Muscle of back (tissue), 11 donors: ENCODE data around the gene ERGIC1. TPM values are rescaled to one million over a fixed set of nuclear protein-coding genes. Genes with fewer than 3 reads are reported as not detected.

Source experiments
- DNase-seq, 3 donors: peaks; one replicate each; pipeline versions ENCODE4 v3.0.0 to v3.0.0-alpha.2; 2013
- polyA plus RNA-seq, 10 donors: library from polyadenylated mRNA; unstranded; fragments of 120-200 nt; gene quantifications; one replicate each; pipeline ENCODE4 v1.2.1, GENCODE V29; 2013; ENCODE audit not compliant: insufficient read length in 10 of 10

ERGIC1 gene
- polyA plus RNA-seq, 10 donors = 85.1 to 102 (median 91.8) TPM

GRCh38 chr5:172918421-172919371 is 84.6 kb downstream of the ERGIC1 start:
- no peak for DNase-seq

DNA sequence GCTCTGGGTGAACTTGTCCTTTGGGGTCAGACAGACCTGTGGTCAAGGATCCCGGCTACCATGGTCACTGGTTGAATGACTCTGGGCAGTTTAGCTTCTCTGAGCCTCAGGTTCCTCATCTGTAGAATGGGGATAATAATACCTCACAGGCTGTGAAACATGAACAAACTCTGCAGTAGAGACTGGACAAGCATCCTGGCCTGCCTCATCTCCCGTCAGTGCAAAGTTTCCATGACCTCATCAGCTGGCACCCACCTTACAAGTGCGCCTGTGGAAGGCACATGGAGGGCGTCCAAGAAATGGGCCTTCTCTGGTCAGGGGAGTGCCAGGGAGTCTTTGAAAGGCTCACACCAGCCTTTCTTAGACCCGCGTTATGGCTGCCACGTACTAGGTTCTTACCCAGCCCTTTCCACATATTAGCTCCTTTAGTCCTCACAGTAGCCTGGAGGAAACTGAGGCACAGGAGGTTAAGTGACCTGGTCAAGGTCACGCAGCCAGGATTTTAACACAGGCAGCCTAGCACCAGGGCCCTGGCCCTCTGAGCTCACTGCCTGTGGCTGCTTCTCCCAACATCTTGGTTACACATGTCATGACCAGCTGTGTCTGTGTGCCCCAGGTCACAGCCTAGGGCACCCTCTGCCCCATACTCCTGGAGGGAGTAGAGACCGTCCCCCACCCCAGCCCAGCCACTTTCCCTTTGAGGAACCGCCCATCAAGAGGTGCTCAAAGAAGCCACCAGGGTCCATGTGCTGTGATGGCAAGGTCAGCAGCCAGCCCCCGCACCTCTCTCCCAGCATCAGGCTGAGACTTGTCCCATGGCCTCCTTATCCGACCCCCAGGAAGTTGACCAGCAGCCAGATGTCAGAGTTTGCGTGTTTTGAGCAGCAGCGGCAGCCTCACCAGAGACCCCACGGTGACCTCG is 85.7 kb downstream of the ERGIC1 start:
- no peak for DNase-seq

GRCh38 chr5:172920447-172920849 is 86.4 kb downstream of the ERGIC1 start:
- peak in 1 of 3 donors; percentile 90 for DNase-seq

DNA sequence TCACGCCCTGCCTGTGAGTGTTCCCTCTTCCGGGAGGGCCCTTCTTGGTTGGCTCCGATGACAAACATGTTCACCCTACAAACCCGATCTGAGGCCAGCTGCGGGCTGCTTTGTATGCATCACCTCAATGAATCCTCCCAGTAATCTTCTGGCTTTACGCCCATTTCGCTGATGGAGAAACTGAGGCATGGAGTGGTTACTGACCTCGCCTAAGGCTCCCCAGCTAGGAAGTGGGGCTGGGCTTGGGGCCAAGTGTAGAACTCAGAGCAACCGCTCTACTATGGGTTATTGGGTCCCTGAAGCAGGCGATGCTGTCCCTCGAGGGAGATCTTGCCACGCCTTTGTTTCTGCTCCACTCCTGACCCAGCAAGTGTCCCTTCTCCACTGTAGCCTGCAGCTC is 86.9 kb downstream of the ERGIC1 start:
- DNase-seq = no peak

DNA sequence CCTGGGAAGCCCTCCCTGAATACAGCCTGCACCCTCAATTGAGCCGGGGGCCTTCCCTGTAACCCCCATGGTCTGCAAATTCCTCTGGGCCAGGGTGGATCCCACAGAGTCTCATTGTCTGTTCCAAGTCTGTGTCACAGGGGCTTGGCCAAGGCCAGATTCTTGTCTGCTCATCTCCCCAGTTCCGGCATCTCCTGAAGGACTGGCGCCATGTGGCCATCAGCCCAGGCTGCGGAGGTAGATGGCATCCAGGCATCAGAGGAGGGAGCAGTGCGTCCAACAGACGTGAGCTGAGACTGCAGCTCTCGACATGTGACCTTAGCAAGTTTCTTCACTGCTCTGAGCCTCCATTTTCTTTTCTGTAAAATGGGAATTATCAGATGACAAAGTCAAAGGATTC is 87.9 kb downstream of the ERGIC1 start:
- DNase-seq = no peak

DNA sequence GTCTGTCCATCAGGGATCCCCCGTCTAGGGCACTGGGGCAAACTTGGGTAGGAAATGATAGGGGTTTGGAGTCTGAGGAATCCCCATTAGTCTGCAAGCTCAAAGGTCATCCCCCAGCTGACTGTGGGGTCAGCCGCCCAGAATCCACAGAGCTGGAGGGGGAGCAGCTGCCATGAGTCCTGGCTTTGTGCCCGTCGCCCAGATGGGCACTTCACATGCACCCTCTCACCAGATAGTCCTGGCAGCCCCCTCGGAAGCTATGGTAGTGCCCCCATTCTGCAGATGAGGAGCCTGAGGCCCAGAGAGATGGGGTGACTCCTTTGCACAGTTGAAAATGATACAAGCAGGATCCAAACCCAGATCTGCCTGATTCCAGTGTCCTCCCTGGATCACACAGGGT is 89.5 kb downstream of the ERGIC1 start:
- no peak for DNase-seq

DNA sequence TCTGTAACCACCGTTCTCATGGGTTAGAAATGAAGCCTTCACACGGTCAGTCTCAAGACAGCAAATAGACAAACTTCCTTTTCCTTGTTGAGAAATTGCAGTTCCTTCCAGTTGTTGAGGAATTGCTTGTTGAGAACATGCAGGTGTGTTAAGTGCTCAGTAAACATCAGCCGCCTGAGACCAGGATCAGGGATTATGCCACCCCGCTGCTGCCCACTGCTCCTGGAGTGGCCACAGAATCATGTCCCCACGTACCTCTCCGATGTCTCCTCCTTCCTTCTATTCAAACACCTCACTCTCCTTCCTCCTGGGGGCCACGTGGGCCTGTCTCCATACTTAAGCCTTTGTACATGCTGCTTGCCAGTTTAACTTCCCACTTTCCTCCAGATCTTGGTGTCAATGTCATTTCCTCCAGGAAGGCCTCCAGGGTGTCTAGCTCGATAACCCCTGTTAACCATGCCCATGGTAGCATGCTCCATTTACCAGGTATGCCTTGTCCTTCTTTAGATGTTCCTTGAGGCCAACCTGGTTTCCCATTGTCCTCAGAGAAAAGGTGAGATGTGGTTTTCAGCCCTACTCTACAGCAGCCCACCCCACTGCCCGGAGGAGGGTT is 91.4 kb downstream of the ERGIC1 start:
- DNase-seq = no peak

GRCh38 chr5:172926008-172926523 is 92.0 kb downstream of the ERGIC1 start:
- DNase-seq = no peak

DNA sequence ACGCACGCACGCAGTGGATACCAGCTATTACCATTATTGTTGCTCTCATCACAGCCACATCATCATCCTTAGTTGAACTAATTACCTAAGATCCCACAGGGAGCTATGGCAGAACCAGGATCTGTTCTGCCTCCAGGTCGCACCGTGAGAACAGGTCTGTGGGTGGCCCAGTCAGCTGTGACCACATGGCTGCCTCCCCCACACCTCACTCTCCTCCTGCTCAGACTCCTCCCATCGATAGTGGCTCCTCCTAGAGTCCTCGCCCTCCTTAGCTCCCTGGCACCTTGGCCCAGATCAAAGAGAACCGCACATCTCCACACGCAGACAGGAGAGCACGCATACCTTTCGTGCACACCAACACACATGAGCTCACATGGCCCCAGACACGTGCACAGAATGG is 92.7 kb downstream of the ERGIC1 start:
- no peak for DNase-seq

DNA sequence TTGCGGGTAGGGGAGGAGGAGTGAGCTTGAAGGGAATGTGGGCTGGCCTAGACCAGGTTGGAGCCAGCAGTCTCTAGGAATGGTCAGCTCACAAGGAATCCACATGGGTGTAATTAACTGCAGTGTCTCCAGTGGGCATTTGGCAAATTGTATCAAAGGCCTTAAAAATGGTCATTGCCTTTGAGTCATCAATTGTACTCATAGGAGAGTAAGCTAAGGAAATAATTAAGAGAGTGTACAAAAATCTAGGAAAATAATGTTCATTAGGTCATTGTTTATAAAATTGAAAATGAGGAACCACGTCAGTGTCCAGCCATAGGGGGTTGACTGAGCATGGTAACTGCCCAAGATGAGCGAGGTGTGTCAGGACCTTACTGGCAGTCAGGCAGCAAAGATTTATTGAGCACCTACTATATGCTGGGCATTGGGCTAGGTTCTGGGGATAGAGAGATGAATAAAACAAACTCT is 95.4 kb downstream of the ERGIC1 start:
- no peak for DNase-seq

DNA sequence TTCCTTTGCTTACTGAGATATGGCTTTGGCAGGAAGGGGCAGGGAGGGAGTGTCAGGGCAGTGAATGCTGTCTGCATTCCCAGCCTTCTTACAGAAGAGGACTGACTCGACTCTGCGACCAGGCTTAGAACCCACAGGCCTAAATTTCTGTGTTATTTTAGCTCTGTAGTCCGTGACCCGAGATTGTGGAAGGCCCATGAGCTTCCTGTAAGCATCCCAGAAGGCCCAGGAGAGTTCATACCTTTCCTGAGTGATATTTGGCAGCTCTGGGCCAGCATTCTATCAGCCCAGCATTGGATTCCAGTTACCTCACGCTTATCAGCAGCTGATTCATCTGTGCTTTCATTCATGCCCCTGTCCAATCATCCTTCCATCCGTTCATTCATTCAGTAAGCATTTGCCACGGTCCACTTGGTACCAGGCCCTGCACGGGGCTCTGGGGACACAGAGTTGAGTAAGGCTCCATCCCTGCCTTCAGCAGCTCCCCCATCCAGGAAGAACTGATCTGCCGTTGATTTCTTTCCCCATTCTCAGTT is 97.0 kb downstream of the ERGIC1 start:
- DNase-seq = peak in 2 of 3 donors; percentile 30 to 77

DNA sequence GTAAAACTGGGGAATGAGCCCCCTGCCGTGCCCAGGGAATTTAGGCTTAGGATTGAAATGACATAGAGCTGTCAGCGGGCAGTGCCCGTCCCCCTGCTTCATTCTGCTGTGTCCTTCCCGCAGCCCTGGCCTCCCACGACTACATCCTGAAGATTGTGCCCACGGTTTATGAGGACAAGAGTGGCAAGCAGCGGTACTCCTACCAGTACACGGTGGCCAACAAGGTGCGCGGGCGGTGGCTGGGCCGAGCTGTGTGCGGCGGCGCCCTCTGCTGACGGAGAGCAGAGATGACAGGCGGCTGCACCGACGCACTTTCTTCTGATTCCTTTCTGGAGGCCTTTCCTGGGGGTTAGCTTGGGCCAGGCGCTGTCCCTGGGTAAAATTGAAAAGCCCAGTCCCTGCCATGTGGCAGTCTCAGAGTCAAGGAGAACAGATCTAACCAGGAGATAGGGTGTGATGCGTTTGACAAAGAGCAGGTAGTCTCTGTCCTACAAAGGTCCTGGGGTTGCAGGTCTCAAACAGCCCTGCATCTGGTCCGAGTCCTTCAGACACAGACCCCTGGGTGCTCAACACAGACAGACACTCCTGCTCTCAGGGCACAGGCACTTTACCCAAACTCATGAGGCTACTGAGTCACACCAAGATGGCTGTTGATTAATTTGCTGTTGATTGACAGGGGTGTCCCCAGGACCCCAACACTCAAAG is 98.4 kb downstream of the ERGIC1 start:
- DNase-seq = peak in 2 of 3 donors; percentile 59 to 77

DNA sequence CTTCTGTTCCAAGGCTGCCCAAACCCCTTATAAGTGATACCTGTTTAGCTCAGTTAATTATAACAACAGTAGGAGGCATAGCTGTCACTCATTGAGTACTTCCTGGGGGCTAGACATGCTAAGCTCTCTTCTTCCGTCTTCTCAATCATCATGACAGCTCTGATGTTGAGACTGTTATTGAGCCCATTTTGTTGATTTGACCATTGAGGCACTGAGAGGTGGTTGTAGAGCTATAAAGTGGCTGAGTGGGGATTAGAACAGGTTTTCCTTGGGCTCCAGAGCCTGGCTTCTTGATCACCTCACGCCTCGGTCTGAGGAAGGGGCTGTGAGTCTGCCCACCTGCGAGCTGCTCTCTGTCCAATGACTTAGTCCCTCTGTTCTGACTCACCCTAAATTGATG is 99.2 kb downstream of the ERGIC1 start:
- DNase-seq = no peak

DNA sequence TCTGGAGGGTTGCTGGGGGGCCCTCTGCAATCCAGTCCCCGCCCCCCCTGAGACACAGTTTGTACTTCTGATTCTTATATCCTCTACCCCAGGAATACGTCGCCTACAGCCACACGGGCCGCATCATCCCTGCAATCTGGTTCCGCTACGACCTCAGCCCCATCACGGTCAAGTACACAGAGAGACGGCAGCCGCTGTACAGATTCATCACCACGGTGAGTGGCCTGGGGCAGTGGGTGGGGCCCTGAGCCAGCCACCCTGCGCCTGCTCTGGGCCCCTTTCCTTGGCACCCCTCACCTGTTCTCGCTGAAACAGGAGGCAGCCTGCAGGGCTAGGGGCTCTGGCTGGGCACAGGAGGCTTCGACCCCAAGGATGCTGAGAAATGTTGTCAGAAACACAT is 101.0 kb downstream of the ERGIC1 start:
- no peak for DNase-seq

GRCh38 chr5:172936401-172936800 is 102.3 kb downstream of the ERGIC1 start:
- no peak for DNase-seq

DNA sequence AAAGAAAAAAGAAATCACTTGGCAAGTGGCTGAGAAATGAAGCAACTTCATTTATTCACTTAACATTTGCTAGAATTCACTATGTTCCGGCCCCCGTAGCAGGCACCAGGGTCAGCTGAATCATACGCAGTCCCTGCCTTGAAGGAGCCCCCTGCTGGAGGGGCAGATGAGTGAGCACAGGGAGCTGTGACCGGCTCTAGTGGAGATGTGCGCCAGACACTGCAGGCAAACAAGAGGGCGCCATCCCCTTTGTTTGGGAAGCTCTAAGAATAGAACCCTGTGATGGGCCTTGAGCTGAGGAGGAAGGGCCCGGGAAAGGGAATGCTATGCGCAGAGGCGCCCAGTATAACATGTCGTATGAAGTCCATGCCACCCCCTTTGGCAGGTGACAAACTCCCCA is 105.0 kb downstream of the ERGIC1 start:
- no peak for DNase-seq

GRCh38 chr5:172939611-172940267 is 105.7 kb downstream of the ERGIC1 start:
- peak in 1 of 3 donors; percentile 34 for DNase-seq

DNA sequence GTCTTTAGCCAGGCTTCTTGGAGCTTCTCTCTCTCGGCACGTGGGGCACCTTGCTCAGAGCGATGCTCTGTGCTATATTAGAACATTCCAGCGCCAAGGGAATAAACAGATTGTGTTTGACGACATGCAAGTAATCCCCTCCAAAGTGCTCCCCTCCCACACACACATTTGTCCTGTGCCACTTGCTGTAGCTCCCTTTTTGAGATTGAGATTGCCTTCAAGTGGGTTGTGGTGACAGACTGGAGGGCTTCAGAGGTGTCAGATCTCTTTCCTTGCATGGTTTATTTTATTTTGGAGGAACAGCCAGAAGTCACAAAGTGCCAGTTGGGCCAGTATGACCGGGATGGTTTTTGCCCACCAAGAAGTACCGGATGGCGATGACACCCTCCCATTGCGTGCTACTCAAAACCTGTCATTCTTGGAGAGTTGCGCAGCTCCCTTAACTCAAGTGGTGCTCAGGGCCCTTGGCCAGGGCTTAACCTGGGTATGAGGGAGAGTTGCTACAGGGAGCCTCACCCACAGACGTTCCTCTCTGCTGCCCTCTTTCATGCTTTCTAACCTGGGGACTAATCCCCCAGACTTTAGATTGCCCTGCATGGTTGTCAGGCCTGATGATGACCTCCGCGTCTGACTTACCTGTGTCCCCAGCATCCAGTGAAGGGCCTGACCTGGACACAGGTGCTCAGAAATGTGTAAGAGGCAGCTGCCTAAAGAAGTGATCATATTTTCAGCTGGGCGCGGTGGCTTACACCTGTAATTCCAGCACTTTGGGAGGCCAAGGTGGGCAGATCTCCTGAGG is 106.4 kb downstream of the ERGIC1 start:
- no peak for DNase-seq

DNA sequence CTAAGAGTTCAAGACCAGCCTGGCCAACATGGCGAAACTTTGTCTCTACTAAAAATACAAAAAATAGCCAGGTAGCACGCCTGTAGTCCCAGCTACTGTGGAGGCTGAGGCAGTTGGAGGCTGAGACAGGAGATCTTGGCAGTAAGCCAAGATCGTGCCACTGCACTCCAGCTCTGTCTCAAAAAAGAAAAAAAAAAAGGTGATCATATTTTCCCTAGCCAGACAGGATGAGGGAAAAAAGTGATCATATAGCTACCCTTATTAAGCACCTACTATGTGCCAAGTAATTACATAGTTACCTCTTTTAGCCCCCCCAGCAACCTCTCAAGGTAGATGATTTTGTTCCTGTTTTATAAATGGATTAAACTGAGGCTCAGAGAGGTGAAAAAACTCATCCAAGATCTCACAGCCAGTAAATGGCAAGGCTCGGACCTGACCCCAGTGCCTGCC is 107.0 kb downstream of the ERGIC1 start:
- DNase-seq = no peak
